Left kidney (tissue), 8 donors: ENCODE data around the gene MXRA8. TPM values are rescaled to one million over a fixed set of nuclear protein-coding genes. Genes with fewer than 3 reads are reported as not detected.
A peak's percentile ranks its signal among the peaks of the same experiment; 100 is the strongest.
"Not testable (repeated sequence)": the region's sequence is repeated elsewhere in the genome, so short reads cannot be mapped to it uniquely, and the experiment has no call there.

ENCODE experiments used
- DNase-seq: peaks from one replicate; pipeline ENCODE4 v3.0.0-alpha.2; 2013
- long read RNA-seq, 8 donors: transcript quantifications; one replicate each; lab custom pipeline, GENCODE V29; 2026
- polyA plus RNA-seq: library from polyadenylated mRNA; unstranded; fragments of 120-200 nt; gene quantifications from one replicate; pipeline ENCODE4 v1.2.1, GENCODE V29; 2013; ENCODE audit not compliant: insufficient read length

MXRA8 gene, protein sequence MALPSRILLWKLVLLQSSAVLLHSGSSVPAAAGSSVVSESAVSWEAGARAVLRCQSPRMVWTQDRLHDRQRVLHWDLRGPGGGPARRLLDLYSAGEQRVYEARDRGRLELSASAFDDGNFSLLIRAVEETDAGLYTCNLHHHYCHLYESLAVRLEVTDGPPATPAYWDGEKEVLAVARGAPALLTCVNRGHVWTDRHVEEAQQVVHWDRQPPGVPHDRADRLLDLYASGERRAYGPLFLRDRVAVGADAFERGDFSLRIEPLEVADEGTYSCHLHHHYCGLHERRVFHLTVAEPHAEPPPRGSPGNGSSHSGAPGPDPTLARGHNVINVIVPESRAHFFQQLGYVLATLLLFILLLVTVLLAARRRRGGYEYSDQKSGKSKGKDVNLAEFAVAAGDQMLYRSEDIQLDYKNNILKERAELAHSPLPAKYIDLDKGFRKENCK
- 147 TPM for polyA plus RNA-seq
- long read RNA-seq, donor 1, transcript MXRA8-201 (10 exons, 2,273 nt), result major isoform, 28 of 61 reads
- long read RNA-seq, donor 1, partial matches to known transcripts, result 7 of 61 reads
- long read RNA-seq, donor 1, other reads (novel, unspliced or antisense), result 15 of 61 reads
- long read RNA-seq, donor 2, transcript MXRA8-201 (10 exons, 2,273 nt), result major isoform, 18 of 51 reads
- long read RNA-seq, donor 2, partial matches to known transcripts, result 16 of 51 reads
- long read RNA-seq, donor 2, other reads (novel, unspliced or antisense), result 14 of 51 reads
- long read RNA-seq, donor 3, transcript MXRA8-201 (10 exons, 2,273 nt), result major isoform, 10 of 12 reads
- long read RNA-seq, donor 3, partial matches to known transcripts, result 0 of 12 reads
- long read RNA-seq, donor 3, other reads (novel, unspliced or antisense), result 0 of 12 reads
- long read RNA-seq, donor 4, partial matches to known transcripts, result 0 of 2 reads
- long read RNA-seq, donor 4, other reads (novel, unspliced or antisense), result 0 of 2 reads
- long read RNA-seq, donor 5, transcript MXRA8-201 (10 exons, 2,273 nt), result major isoform, 27 of 47 reads
- long read RNA-seq, donor 5, partial matches to known transcripts, result 0 of 47 reads
- long read RNA-seq, donor 5, other reads (novel, unspliced or antisense), result 20 of 47 reads
- long read RNA-seq, donor 6, transcript MXRA8-201 (10 exons, 2,273 nt), result major isoform, 29 of 43 reads
- long read RNA-seq, donor 6, partial matches to known transcripts, result 10 of 43 reads
- long read RNA-seq, donor 6, other reads (novel, unspliced or antisense), result 0 of 43 reads
- long read RNA-seq, donor 7, transcript MXRA8-201 (10 exons, 2,273 nt), result major isoform, 36 of 79 reads
- long read RNA-seq, donor 7, partial matches to known transcripts, result 21 of 79 reads
- long read RNA-seq, donor 7, other reads (novel, unspliced or antisense), result 17 of 79 reads
- long read RNA-seq, donor 8, transcript MXRA8-201 (10 exons, 2,273 nt), result major isoform, 9 of 18 reads
- long read RNA-seq, donor 8, partial matches to known transcripts, result 0 of 18 reads
- long read RNA-seq, donor 8, other reads (novel, unspliced or antisense), result 8 of 18 reads

- DNase-seq, result peak; percentile 69
Measured at GRCh38 chr1:1358433-1359271, at the start of gene MXRA8. MXRA8 (minus strand) TSS chr1:1358555; CDS start chr1:1358504, 51 bp downstream.

GRCh38 chr1:1407636-1408318, 49.4 kb upstream of the MXRA8 start:
- DNase-seq, result no peak

GRCh38 chr1:1406821-1407635, 48.7 kb upstream of the MXRA8 start, which contains the start of gene MRPL20:
MRPL20 (minus strand) TSS chr1:1407293; CDS start chr1:1407217, 76 bp downstream.
- DNase-seq, result peak; percentile 88

DNA sequence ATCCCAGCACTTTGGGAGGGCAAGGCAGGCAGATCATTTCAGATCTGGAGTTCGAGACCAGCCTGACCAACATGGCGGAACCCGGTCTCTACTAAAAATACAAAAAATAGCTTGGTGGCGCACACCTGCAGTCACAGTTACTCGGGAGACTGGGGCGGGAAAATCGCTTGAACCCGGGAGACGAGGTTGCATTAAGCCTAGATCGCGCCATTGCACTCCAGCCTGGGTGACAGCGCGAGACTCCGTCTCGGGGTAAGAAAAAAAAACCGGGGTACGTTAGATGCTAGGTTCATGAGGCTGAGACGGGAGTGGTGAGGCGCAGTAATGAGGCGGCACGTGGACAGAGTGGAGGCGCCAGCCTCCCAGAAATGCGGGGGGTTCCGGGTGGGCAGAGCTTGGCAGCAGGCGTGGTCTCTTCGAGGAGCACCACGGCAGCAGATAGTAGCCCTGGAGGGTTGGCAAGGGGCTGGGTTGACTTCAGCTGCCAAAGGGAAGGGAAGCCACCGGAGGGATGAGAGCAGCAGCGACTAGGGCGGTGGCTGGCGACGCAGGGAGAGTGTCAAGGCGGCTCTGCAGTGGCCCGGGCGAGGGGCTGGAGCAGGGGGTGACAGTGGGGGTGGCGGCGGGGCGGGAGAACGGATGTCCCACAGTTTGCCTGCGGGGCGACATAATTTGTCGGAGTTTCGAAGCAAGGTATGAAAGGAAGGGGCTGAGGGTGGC, 47.9 kb upstream of the MXRA8 start:
- DNase-seq, result no peak

GRCh38 chr1:1403653-1404052, 45.3 kb upstream of the MXRA8 start:
- DNase-seq, result no peak

DNA sequence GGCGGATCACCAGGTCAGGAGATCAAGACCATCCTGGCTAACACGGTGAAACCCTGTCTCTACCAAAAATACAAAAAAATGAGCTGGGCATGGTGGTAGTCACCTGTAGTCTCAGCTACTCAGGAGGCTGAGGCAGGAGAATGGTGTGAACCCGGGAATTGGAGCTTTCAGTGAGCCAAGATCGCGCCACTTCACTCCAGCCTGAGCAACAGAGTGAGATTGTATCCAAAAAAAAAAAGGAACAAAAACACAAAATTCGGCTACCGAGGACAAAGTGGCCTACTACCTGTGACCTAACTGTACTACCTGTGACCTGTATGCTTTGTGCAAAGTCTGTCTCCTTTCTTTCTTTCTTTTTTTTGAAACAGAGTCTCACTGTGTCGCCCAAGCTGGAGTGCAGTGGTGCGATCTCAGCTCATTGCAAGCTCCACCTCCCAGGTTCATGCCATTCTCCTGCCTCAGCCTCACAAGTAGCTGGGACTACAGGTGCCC, 44.6 kb upstream of the MXRA8 start:
- DNase-seq, result not testable (repeated sequence)

DNA sequence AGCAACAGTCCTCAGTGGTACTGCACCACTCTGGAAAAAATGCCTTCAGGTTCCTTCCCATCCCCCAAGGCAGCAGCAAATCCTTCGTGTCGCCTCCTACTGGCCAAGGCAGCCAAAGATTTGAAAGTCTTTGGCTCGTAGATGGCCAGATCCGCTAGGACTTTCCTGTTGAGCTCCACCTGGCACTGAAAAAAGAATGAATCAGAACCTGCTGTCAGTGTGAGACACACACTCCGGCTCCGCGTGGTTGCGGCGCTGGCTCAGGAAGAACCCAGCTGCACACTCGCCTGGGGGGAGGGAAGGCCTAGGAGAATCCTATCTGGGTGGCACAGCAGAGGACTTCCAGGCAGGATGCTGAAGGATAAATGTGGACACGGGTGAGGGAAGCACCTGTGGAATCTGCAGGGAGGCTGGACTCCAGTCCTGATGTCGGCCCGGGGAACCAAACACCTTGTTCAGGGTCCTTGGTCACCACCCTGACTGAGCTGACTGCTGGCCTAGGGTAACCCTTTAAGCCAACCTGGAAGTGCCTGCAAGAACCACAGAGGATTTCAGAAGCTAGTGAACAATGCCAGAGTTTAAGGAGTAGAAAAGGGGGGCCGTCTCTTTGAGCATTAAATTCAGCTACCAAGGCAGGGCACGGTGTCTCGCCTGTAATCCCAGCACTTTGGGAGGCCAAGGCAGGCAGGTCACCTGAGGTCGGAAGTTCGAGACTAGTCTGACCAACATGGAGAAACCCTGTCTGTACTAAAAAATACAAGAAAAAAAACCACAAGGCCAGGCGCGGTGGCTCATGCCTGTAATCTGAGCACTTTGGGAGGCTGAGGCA, 43.9 kb upstream of the MXRA8 start:
- DNase-seq, result no peak

DNA sequence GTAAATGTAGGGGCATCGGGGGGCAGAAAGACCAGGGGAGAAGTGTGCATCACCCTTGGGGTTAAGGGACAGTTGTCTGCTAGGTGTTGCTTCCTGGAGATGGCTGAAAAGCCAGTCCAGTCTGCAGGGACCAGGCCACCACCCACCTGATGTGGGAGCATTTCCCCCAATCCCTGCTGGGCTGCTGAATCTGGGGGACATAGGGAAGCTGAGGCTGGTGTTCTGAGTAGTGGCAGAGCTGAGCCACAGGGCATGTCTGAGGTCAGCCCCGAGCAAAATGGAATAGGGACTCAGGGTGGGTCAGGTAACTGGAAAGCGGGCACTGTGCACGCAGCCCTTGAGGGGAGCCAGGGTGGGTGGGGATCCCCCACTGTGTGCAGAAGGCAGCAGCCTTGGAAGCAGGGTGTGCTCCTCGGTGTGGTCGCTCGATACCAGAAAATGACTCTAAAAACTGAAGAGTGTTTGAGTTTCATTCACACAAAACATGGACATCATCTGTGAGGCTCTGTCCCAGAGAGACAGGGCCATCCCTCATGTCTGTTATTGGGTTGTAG, 43.2 kb upstream of the MXRA8 start:
- no peak for DNase-seq

GRCh38 chr1:1400576-1401456, 42.5 kb upstream of the MXRA8 start:
- DNase-seq, result no peak

- no peak for DNase-seq
Measured at GRCh38 chr1:1399872-1400575, 41.7 kb upstream of the MXRA8 start.

DNA sequence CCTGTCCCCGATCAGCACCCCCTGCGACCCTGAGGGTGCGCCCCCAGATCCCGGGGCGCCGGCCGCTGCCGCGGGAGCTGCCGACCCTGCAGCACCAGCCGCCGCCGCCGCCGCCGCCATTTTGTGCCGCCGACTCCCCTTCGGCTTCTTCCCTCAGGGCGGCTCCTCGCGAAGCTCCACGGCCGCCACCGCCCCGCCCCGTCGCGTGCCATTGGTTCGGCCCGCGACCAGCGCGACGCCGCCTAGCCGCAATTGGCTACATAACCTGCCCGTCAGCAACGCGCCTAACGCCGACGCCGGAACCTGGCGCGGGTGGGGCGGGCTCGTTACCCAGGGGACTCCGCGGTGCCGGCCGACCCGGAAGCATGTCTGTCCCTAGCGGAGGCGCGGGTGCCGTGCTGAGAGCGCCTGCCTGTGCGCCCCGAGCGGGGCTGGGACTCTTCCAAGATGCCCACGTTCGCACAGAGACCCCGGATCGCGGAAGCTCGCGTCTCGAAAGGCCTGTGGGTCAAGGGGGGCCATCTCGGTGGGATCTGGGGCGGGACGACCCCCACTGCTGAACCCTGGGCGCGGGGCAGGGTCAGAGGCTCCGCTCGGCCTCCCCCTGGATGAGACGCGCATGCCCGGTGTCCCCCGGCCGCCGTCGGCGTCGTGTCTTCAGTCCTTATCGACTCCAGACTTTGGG, 41.0 kb upstream of the MXRA8 start, which contains the start of gene CCNL2:
Gene CCNL2 (minus strand): TSS at position 149 of the 685 bp plus-strand sequence. CDS start 29 bp downstream, at position 120.
- DNase-seq, result peak; percentile 97

GRCh38 chr1:1398677-1399186, 40.4 kb upstream of the MXRA8 start:
- no peak for DNase-seq

DNA sequence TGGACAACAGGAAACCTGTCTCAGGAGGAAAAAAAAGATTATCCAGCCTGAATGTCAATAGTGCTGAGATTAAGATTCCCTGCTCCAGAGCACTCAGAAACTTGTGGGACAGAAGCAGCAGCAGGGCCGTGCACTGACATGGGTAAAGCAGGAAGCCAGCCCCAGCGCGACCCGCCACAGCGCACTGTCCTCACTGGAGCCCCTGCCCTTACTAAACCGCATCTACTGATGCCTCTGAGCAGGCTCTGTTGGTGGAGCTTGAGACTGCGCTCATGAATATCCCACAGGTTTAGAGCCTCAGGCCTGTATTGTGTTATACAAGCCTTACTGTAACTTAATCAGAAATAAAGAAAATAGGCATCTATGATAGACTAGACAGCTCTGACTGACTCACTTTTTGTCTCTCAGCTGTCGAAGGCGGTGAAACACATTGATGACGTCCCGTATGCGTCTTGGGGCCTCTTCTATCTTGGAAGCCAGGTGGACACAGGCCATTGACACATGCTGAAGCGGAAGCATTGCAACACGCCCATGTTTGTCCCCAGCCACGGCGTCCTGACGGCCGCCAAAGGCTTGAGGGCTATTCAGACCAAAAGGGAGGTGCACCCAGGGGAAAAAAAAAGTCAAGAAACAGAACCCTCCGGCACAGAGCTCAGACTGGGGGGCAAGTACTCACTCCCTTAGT, 39.6 kb upstream of the MXRA8 start:
- no peak for DNase-seq
